ENCODE results near the gene GSTA3.

- no peak for TF ChIP-seq CTCF (IDR thresholded peaks at IDR 0.05 in 4 of 5, conservative IDR thresholded peaks at IDR 0.05 in 1 of 5)
- no peak for TF ChIP-seq POLR2A (IDR thresholded peaks at IDR 0.05)
Observed at GRCh38 chr6:52890018-52890417, 19.5 kb downstream of the GSTA3 start.
